ENCODE measurements around the gene RAB40B.

Gene RAB40B

GRCh38 chr17:82736511-82737185 is 38.1 kb upstream of the RAB40B start:
- TF ChIP-seq CTCF (IDR thresholded peaks at IDR 0.05; ENCODE audit: low read length, missing control alignments), result no peak
- no peak overlapping the region for H3K4me3 ChIP-seq (replicated peaks; ENCODE audit: low read depth, low read length)
- no peak for DNase-seq (ENCODE audit: low read depth)

GRCh38 chr17:82734987-82735866 is 36.7 kb upstream of the RAB40B start, which contains the start of gene FN3K:
Gene FN3K (plus strand): TSS chr17:82735615. CDS start chr17:82735637, 22 bp downstream.
- peak; percentile 80 for DNase-seq (ENCODE audit: low read depth)
- peak within 1 kb of the TSS; percentile 51 for H3K4me3 ChIP-seq (replicated peaks; ENCODE audit: low read depth, low read length)
- TF ChIP-seq CTCF (IDR thresholded peaks at IDR 0.05; ENCODE audit: low read length, missing control alignments), result no peak

DNA sequence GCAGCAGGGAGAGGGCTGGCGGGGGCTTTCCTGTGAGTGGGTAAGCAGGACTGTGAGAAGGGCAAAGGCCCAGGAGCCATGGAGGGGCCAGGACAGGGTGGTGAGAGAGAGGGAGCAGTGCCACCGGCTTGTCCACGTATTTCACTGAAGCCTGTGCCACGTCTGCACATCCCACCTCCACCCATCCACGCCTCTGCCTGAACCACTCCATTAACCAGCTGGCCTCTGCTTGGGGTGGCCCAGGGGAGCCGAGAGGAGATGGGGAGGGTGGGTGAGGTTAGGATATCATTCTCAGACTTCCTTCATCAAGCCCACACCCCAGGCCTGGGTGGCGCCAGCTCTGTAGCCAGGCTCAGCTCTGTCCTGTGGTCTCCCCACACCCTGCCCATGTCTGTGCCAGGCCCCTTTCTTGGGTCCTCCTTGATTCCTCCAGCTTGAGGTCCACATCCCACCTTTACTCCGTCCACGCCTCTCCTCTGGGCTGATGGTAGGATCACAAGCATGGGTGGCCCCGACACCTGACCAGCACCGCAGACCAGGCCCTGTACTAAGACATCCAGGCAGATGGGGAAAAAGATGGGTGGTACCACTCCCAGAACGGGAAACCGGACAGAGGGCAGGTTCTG is 33.7 kb upstream of the RAB40B start:
- H3K4me3 ChIP-seq (replicated peaks; ENCODE audit: low read depth, low read length), result no peak overlapping the region
- TF ChIP-seq CTCF (IDR thresholded peaks at IDR 0.05; ENCODE audit: low read length, missing control alignments), result no peak
- DNase-seq (ENCODE audit: low read depth), result no peak

DNA sequence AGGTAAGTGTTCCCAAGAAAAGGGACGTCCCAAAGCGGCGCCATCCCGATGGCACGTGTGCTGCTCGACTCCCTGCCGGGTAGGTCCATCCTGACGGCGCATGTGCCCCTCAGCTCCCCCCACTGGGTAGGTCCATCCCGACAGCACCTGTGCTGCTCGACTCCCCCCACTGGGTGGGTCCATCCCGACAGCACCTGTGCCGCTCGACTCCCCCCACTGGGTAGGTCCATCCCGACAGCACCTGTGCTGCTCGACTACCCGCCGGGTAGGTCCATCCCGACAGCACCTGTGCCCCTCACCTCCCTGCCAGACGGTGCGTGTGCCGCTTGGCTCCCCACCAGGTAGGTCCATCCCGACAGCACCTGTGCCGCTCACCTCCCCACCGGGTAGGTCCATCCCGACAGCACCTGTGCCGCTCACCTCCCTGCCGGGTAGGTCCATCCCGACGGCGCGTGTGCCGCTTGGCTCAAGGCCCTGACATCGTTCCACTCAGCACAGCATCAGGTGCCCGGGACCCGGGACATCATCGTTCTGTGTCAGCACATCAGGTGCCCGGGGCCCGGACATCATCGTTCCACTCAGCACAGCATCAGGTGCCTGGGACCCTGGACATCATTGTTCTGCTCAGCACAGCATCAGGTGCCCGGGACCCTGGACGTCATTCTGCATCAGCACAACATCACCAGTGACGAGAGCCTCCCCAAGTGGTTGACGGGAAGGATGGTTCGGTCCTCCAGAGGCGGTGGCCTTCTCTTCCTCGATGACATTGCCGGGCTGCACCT is 31.2 kb upstream of the RAB40B start:
- no peak for DNase-seq (ENCODE audit: low read depth)
- no peak overlapping the region for H3K4me3 ChIP-seq (replicated peaks; ENCODE audit: low read depth, low read length)
- no peak for TF ChIP-seq CTCF (IDR thresholded peaks at IDR 0.05; ENCODE audit: low read length, missing control alignments)

- TF ChIP-seq CTCF (IDR thresholded peaks at IDR 0.05; ENCODE audit: low read length, missing control alignments), result no peak
Measured at GRCh38 chr17:82726427-82726826, 27.9 kb upstream of the RAB40B start.

GRCh38 chr17:82723169-82723807 is 24.8 kb upstream of the RAB40B start:
- TF ChIP-seq CTCF (IDR thresholded peaks at IDR 0.05; ENCODE audit: low read length, missing control alignments), result no peak
- no peak for DNase-seq (ENCODE audit: low read depth)

More at GRCh38 chr17:82726427-82726826, 27.9 kb upstream of the RAB40B start:
- DNase-seq (ENCODE audit: low read depth), result no peak
- H3K4me3 ChIP-seq (replicated peaks; ENCODE audit: low read depth, low read length), result no peak overlapping the region

More at GRCh38 chr17:82723169-82723807, 24.8 kb upstream of the RAB40B start:
- H3K4me3 ChIP-seq (replicated peaks; ENCODE audit: low read depth, low read length), result no peak overlapping the region
